DMS 273 treated with DMSO at 0.1 percent for 48 hours (cell line): Measurements from ENCODE around the gene DPP6.

ENCODE experiments used
- DNase-seq: peaks from one replicate; lab custom pipeline; 2025; lab: John Stamatoyannopoulos, UW

The DPP6 gene

DNA sequence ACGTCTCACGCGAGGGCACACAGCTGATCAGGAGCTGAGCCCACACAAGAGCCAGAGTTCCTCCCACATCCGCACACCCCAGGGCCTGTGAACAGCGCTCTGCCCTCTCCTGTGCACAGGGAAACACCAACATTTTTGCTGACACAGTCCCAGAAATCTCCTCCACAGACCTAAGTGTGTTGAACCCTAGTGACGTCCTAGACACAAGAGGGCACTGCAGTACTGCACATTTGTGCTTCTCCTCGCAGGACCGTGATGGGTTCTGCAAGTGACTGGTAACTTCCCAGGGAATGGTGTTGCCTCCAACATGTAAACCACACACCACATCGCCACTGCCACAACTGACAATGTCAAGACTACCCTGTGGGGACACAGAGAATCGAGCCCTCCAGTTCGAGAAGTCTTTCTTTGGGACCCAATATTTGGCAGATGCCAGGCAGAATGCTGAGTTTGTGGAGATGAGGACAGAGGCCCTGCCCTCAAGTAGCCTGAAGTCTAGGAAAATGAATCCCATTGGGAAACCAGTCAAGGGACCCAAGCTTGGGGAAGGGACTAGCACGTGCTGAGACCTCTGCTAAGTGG, 780.5 kb downstream of the DPP6 start:
- peak; percentile 18 for DNase-seq

DNA sequence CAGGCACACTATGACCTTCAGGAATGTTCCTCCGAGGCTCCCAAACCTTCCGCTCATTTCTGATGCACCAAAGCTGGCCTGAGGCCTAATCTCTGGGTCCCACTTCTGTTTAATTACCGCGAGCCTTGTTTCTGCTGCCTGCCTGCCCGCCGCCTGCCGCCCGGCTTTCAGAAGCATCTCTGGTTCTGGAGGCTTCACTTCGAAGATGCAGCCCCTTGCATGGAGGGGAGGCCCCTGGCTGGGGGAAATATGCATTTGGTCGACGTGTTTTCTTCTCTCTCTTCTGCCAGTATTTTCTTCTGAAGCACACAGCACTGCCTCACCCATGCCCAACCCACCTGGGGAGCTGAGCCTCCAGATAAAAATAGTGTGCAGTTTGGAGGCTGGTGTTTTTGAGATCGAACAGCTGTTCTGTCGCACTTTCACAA, 783.8 kb downstream of the DPP6 start:
- DNase-seq, result peak; percentile 60

DNA sequence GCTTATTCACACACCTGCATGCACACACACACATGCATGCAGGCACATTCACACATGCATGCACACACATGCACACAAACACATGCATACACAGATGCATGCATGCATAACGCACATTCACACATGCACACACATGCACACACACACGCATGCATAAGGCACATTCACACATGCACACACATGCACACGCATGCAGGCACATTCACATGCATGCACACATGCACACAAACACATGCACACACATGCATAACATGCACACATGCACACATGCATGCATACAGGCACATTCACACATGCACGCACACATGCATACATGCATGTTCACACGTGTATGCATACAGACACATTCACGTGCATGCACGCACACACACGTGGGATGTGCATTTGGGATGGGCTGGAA, 784.9 kb downstream of the DPP6 start:
- DNase-seq, result no peak

DNA sequence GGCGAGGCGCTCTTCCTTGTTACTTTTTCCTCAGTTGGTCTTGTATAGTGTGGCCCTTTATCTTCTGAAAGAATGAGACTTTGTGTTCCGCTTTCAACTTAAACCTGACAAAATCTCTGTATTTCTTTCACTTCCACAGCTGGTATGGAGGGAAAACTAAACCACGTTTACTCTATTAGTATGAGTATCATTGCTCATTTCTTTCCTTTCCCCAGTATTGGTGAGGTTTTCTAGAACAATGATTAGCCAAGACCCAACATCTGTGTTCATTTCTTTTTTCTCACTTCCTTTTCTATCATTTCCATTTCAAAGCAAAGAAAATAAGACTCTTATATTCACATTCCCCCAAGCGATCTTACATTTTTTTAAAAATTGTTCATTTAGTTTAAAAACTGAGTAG, 785.4 kb downstream of the DPP6 start:
- DNase-seq, result no peak

DNA sequence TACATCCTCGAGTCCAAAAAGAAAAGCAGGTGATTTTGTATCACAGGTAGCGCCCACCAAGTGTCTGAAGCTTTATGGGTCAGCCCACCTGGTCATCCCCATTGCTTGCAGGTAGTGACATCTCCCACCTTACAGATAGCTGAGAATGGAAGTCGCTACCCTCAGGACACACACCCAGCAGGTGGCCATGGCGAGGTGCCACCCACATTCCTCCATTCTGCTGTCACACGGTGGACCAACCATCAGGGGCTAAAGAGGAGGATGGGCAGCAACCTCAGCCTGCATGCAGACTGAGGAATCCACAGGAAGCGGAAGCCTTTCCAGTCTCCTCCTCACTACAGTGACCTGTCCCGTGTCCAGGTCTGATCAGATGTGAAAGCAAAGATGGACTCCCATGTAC, 787.9 kb downstream of the DPP6 start:
- no peak for DNase-seq

DNA sequence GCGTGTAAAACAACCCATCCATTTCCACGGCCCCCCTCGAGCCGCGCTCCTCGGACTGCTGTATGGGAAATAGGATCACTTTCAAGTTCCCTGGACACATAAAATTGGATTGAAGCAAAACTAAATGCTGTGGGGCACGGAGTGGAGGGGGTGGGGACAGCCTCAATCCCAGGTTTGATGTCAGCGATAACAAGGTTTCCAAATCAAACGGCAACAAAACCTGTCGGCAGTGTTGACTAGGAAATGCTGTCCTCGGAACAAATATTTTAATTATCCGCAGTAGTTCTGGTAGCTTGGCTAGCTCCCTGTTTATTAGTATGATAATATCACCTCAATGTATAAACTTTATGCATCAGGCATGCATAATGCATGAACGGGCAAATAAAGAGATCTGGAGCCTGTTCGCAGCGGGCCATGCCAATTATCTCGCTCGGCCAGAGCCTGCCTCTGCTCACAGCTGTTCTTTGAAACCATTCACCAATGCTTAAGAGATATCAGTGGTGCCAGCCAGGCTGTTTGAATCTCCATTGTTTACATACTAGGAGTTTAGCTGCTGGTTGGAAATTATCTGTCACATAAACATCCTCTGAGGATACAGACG, 789.6 kb downstream of the DPP6 start:
- peak; percentile 95 for DNase-seq

DNA sequence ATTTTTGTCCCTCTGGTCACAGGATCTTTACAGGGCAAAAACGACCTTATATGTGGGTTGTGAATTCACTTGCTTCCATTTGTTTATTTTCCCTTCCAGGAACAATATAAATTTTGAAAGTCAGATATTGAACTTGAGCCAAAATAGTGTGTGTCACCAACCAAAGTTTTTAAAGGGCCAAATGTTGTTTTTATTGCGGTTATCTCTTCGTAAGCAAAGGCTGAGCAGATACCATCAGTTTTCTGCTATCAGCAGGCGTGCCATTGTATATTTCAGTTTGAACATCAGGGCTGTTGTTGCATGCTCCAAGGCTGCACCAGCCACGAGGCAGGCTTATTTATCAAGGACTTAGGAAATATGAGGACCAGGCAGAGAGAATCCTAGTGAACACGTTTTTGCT, 790.4 kb downstream of the DPP6 start:
- peak; percentile 46 for DNase-seq

DNA sequence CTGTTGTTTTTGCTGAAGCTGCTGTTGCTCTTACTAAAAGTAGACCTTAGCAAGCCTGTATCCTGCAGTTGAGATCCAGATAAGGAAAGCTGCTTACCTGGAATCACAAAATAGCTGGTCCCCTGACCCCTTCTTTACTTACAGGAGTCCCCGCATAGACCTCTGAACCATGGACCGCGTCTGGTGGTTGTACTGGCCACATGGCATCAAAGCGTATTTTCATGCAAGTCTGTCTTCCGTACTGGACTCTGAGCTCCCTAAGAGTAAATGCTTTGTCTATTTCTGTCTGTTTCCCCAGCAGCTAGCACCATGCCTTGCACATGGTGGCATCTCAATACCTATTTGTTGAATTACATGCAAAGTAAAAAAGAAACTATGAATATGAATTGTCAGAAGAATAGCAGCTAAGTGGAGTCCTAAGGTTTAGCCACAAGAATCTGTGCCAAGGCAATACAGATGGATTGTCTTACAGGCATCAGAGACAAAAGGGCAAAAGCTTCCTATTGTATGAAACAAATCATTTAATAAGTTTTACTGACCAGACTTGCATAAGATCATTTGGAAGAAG, 791.6 kb downstream of the DPP6 start:
- DNase-seq, result no peak

DNA sequence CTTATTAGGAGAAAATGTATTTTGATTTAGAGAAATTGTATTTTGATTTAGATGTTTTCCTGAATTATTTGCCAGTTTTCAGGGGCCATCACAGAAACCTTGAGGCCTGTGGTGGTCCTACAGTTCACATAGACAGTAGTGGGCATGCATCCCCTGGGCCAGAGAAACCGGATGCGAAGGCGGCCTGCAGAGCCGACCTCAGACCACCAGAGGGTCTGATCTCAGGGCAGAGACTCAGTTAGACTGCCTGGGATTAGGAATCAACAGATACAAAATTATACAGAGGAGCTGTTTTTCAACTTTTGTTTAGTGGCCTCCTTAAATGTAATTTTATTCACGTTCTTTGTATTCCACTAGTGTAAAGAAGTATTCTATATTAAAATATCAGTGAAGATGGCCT, 792.3 kb downstream of the DPP6 start:
- DNase-seq, result no peak

DNA sequence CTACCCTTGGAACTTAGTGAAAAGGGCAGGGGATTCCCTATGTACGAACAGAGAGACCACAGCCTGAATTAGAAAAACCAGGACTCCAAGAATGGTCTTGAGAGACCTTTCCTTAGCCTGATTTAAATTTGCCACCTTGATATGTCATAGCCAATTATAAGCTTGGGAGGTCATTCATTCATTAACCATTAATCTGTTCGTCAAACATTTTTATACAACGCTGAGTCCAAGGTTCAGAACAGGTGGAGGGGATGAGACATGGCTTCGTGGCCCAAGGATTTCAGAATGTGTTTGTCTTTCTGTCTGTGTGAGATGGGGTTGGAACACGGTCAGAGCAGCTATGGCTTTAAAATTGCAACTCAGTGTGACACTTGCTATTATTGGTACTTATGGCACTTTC, 792.8 kb downstream of the DPP6 start:
- no peak for DNase-seq

DNA sequence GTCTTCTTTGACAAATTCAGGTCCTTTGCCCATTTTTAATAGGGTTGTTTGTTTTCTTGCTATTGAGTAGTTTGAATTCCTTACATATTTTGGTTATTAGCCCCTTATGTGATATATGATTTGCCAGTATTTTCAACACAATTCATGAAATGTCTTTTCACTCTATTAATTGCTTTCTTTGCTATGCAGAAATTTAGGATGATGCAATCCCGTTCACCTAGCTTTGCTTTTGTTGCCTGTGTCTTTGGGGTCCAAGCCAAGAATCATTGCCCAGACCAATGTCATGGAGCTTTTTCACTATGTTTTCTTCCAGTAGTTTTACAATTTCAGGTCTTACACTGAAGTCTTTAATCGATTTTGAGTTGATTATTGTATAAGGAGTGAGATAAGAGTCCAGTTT, 796.3 kb downstream of the DPP6 start:
- no peak for DNase-seq

DNA sequence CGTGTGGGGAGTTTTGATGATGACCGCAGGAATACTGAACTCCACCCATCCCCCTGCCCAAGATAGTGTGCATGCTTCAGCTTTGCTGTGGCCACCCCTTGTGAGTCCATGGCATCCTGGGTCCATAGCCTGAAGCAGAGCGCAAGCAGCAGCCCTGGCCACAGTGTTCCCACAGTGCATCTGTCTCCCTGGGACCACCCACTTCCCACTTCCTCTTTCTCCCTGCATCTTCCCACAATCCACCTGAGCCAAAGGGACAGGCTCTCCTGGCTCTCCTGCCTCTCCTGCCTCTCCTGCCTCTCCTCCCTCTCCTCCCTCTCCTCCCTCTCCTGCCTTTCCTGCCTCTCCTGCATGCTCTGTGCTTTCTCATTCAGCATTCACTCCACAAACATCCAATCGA, 800.0 kb downstream of the DPP6 start:
- DNase-seq, result no peak

DNA sequence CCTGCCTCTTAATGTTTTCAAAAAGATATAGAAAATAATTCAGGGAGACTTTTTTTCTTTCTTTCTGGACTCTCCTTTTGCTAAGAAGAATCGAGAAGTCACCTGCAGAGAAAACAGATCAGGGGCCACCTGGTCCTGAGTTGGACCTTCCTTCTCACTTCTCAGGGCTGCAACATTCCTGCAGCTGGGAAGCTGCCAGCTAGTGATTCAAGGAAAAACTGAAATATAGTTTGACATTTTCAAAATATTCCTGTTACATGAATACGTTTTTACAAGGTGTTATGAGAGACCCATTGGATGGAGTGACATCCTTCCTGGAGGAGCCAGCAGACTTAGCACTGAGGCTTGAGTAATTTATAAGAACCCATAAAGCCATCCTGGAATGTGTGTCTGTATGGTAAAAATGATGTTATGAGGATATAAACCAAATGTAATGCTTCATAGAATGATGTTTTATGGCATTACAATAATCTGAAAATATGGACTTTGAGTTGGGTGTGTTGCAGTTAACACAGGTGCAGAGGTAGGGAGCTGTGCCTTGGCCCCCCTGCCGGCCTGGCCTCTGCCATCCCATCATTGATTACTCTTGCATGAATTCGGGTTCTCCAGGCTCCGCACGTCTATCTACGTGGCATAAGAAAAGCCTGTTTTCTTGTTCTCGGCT, 801.0 kb downstream of the DPP6 start:
- DNase-seq, result no peak

DNA sequence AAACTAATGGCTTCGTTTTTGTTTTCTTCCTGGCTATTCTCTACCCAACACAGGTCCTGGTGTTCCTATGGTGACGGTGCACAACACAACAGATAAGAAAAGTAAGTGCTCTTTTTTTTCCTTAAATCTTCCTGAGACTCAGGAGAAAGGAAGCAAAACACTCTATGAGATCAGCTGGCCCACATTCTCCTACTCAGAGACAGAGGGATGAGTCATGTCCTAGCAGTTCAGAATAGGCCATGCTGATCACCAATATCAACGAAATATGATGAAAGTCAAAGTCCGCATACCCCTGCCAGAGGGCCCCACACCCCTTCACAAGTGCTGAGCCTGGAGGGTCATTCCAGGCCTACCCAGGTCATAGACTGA, 801.5 kb downstream of the DPP6 start:
- DNase-seq, result no peak

DNA sequence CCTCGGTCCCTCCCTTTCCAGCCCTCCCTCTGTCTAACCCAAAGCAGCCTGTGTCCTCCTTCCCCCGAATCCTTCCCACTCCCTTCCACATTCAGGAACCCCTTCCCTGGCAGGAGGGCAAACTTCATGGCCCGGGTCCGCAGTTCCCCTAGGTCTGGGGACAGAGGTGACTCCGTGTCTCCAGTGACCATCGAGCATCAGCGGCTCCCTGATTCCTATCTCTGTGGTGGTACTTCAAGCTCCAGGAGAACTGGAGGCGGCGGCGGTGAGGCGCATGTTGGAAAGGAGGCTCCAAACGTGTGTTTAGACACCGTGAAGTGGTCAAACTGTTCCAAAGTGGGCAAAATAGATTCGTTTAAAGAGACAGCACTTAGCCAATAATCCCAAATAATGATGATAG, 802.6 kb downstream of the DPP6 start:
- DNase-seq, result no peak

DNA sequence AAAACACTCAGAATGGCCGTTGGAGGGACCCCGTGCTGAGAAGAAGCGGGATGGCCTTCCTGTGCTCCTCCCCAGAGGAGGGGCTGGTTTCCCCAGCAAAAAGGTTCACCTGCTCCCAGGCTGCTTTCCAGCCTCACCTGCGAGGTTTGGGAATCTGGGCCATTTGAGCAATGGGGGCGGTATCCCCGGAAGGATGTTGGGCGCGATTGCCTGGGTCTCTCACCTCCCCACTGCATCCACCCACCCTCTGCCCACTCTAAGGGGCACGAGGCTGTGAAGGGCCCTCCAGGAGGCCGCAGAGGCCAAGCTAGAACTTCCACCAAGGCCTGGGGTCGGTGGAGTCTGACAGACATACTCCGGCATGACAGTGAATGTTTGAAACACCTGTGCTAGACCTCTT, 803.2 kb downstream of the DPP6 start:
- no peak for DNase-seq

DNA sequence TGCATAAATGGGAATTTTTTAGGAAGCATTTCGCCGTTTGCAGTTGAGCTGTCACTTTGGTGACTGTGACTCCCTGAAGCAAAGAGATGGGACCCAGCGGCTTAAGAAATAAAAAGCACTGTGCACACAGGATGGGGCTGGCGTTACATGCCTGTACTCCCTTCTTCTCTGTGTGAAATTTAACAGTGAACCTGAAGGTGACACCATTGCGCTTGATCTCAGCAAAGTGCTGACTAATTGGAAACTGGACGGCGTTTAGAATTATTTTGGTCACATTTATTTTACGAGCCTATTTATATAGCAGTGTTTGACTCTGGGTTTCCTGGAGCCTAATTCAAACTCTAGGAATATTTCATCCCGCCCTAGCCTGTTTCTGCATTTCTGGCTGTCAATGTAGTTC, 804.5 kb downstream of the DPP6 start:
- no peak for DNase-seq

DNA sequence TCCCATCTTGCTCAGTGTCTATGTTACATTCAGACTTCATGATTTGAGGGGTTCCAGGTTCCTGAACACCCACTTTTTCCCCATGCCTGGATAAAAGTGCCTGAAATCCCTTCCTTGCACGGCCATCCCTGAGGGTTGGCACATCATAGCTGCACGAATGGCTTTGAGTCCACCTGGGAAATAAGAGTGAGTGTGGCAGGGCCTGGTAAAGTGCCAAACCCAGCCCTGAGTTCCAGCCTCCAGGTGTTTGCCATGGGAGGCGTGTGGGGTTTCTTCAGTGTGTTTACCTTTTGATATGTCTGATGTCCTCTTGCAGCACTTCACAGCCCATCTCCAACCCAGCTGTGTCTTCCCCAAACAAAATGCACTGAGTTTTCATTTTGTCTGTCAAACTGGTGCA, 805.0 kb downstream of the DPP6 start:
- DNase-seq, result no peak

DNA sequence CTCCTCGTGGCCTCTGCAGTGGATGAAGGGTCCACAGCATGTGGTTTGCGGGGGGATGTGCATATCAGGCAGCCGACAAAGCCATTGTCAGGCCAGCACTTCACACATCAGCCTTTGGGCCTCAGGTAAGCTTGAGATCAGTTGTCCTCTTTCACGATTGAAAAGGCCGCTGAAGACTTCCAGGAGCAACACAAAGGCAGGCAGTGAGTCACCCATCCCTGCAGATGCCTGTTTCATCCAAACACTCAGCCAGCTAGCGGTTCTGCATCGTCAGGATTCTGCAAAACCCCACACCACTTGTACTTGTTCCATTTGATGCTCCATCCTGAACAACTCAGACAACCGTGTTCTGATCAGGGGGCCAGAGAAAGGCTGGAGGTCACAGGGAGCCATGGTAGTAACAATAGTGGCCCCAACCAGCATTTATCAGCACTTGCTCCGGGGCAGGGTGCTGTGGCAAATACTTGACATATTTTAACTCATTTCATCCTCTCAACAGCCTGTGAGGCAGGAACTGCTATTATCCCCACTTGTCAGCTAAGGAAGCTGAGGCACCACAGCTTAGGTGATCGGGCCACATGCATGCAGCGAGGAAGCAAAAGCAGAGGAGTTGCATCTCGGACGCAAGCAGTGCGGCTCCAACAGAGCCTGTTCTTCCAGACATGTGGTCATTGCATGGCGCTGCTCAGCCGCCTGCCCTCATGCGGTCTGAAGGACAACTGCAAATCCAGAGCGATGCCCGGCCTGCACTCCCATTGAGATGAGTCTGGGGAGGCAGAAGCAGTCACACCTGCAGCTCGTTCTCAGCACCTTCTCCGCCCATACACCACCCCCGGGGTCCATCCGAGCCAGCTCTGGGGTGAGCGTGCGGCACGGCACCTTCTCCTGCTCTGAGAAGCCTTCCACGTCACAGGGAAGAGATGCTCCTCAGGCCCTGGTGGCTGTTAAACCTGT, 805.8 kb downstream of the DPP6 start:
- no peak for DNase-seq

DNA sequence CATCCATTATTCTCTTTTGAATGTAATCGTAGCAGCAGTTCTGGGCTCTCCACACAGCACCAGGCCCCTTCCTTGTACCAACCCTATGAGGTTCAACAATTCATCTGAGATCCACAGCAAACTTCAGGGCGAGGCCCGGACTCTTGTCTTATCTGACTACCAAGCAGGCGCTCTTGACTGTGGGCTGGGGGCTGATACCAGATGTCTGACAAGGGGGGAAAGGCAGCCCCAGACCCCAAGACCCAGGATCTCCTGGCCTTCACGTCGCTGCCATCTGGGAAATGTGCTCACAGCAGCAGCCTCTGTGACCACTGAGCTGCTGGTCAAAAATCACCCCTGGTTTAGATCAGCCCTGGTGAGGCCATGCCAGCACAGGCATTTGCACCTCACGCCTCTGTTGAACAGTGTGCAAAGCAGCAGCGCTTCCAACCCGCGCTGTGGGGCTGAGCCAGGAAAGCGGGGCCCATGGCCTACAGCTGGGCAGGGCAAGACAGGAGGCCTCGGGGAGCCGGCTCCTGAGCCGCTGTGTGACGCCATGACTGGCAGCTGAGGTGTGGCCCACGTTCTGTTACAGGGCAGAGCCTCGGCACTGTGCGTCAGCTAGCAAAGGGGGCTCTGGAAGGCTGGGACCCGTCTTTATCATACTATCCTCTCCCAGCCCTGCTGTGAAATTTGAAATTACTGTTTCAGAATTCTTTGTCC, 806.8 kb downstream of the DPP6 start:
- no peak for DNase-seq

DNA sequence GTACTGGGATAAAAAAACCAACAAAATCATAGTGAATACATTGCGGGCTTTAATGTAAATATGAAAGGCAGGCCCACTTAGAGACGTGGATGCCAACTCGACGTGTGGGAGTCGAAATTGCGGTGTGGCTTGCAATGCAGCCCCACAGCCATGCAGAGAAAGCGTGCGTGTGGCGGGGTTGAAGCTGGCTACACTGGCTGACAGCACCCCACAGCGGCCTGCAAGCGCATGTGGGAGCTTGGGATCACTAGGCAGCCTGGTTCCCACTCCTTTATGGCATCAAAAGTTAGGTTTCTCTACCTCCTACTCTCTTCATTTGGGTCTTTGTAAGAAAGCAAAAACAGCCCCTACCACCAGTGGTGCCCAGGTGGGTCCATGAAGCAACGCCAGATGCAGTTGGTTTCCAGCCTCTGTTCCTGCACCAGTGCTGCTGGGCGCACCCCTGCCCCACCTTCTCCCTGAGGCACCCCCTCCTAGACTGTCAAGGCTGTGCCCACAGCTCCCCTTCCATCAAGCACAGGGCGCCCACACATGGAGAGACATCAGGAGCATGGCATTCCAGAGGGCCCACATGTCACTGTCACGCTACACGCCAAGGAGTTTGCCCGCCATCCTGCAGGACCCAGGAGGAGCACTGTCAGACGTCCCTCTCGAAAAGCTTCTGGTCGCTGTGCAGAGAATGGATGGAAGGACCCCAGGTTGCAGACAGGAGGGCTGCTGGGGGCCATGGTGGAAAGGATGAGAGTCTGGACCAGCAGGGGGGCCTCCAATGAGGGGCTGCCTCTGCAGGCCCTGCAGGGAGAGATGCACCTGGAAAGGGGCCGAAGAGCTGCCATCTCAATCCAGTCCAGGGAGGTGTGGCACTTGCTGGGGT, 807.8 kb downstream of the DPP6 start:
- no peak for DNase-seq
